GM18526 (cell line): ENCODE measurements around the gene CYP2S1.

ENCODE experiments used
- POLR2A ChIP-seq: IDR thresholded peaks from 3 replicates; pipeline ENCODE4 v1.6.1; 2011; ENCODE audit not compliant: insufficient read length; ENCODE audit errors: extremely low read depth

CYP2S1 gene

GRCh38 chr19:41187884-41188279, 5.1 kb upstream of the CYP2S1 start:
- TF ChIP-seq POLR2A: no peak

GRCh38 chr19:41189425-41190065, 3.5 kb upstream of the CYP2S1 start:
- TF ChIP-seq POLR2A: no peak

- TF ChIP-seq POLR2A: no peak
Measured at GRCh38 chr19:41193430-41194156, 574 bp downstream of the CYP2S1 start.

GRCh38 chr19:41194157-41194552, 1.1 kb downstream of the CYP2S1 start:
- no peak for TF ChIP-seq POLR2A

GRCh38 chr19:41195675-41196497, 2.9 kb downstream of the CYP2S1 start:
- no peak for TF ChIP-seq POLR2A

GRCh38 chr19:41198559-41198958, 5.5 kb downstream of the CYP2S1 start:
- no peak for TF ChIP-seq POLR2A

GRCh38 chr19:41203371-41203770, 10.4 kb downstream of the CYP2S1 start:
- TF ChIP-seq POLR2A: no peak

GRCh38 chr19:41205995-41206394, 13.0 kb downstream of the CYP2S1 start:
- no peak for TF ChIP-seq POLR2A

GRCh38 chr19:41206456-41206855, 13.4 kb downstream of the CYP2S1 start:
- no peak for TF ChIP-seq POLR2A

GRCh38 chr19:41206926-41207750, 14.1 kb downstream of the CYP2S1 start:
- TF ChIP-seq POLR2A: no peak

- TF ChIP-seq POLR2A: no peak
Measured at GRCh38 chr19:41214161-41214560, 21.1 kb downstream of the CYP2S1 start.

- TF ChIP-seq POLR2A: no peak
Measured at GRCh38 chr19:41217741-41218140, 24.7 kb downstream of the CYP2S1 start.

GRCh38 chr19:41218249-41218614, 25.2 kb downstream of the CYP2S1 start:
- TF ChIP-seq POLR2A: no peak

- TF ChIP-seq POLR2A: no peak
Measured at GRCh38 chr19:41218615-41219507, 25.8 kb downstream of the CYP2S1 start, which contains the start of gene AXL. Gene AXL, plus strand, starts transcription at chr19:41219223. Its CDS starts 170 bp downstream, at chr19:41219393.
